Nucleus accumbens (tissue), 56 donors: Measurements from ENCODE around the gene RPL19.

Experiments
- DNase-seq, 56 donors: peaks; one replicate each; lab custom pipeline; 2025; lab: John Stamatoyannopoulos, UW

Gene RPL19

DNA sequence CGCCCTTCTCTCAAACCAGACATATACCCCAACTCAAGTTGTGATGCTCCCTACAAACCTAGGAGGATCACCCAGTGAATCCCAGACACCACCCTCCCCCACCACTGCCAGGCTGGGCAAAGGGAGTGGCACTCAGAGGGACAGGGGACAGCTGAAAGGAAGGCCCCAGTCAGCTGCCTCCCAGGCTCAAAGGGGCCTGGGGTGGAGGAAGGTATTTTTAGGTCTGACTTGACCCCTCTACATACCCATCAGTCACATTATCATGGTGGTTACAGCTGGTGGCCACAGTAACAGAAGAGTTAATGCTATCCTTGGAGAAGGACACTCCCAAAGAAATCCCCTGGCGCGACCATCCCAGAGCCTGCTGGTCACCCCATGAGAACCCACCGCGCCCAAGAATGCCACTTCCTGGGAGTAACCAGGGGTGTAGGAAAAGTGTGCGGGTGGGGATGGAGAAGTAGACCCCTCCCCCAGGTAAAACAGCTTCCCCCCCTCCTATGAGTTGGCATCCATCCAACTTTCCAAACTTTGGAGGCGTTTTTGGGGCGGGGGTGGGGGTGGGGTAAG, 3.8 kb upstream of the RPL19 start:
- no peak for DNase-seq

DNA sequence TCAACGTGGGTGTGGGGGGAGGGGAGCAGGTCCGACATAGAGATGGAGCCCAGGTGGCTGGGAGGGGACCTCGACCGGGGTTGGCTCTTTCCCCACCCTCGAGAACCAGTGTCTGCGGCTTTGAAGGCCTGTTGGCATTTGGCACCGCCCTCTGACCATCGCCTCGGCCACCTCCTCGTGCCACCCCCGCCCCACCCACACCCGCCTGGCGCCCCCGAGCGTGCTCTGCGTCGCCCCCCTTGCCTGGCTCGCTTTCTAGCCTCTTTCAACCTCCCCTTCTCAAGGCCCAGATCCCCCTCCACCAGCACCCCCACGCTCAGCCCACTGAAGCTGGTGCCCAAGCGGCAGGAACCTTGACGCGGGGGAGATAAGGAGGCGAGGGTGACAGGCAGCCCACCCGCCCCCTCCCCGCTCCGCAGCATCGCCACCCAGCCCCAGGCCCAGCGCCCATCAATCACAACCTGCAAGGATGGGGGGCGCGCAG, 3.2 kb upstream of the RPL19 start:
- DNase-seq, result peak in 7 of 56 donors; percentile 11 to 42 (median 27)

DNA sequence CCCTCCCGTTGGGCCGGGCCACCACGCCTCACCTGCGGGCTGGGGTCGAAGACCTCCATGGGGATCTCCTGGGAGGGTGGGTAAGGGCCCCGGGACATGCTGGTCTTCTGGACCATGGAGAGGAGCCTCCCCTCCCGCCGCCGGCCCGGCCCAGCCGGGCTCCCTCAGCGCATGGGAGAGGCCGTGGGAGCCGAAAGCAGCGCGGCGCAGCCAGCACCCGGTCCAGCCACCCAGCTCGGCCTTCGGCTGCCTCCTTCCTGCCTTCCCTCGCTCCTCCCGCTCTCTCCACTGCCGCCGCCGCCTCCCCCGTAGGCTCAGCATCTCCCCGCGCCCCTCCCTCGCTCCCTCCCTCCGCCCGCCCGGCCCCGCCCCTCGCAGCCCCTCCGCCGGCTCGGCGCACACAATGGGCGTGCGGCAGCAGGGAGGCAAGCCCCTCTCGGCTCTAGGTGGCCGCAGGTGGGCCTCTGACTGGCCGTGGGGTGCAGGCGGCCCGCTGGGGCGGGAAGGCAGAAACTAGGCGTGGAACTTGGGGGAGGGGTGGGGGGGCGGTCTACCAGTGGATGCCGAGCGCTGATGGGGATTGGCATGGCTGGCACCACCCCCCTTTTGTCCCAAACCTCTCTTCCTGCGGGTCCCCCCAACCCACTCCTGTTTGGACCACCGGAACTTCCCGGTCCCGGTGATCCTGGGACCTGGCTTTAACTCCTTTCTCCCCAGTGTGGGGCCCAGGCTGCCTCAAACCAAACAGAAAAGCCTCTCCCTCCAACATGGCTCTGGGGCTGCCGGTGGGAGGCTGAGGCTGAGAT, 2.5 kb upstream of the RPL19 start, which contains the start of gene CACNB1:
TSS of gene CACNB1 (minus strand) at position 290 of the 806 bp plus-strand sequence. CDS start at position 116, 174 bp downstream.
- peak in 52 of 56 donors; percentile 23 to 85 (median 55) for DNase-seq

DNA sequence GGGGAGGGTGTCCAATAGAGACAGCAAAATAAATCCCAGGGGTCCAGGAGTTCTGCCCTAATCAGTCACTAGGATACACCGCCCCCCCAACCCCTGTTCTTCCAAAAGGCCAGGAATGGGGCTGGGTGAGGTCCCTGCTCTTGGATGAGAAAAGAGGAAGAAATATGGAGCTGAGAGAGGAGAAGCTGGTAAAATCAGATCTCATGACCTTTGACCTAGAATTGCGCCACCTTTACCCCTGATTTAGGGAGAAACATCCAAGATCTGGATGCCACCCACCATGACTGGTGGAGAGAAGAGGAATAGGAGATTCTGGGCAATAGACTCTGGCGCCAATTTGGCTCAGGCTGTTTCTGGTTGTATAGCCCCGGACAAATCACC, 1.9 kb upstream of the RPL19 start:
- DNase-seq, result no peak

DNA sequence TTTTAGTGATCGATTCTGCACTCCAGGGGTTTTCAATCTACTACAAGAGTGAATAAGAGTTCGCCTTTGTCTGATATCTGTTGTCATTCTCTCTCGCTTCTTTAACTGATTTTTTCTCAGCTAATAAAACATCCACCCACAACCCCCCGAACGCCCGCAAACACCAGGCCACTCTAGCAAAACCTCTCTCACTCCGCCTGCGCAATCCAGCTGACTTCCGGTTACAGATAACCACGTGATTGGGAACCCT, 338 bp upstream of the RPL19 start:
- peak in 51 of 56 donors; percentile 27 to 95 (median 82) for DNase-seq

DNA sequence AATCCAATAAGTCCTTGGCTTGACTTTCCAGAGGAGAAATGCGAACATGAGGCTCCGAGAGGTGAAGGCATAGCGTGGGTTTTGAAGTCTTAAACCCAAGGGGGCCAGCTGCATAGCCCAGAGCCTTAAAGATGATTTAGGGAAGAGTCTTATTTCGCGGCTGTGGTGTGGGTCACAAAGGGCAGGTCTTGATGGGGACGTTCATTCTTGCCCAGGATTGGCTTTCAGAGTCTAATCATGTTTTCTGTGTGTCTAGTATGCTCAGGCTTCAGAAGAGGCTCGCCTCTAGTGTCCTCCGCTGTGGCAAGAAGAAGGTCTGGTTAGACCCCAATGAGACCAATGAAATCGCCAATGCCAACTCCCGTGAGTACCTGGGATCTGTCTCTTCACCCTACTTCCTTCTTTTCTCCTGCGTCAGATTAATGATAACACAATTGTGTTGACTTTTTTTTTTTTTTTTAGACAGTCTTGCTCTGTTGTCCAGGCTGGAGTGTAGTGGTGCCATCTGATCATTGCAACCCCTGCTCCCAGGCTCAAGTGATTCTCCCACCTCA, 951 bp downstream of the RPL19 start:
- DNase-seq, result no peak

DNA sequence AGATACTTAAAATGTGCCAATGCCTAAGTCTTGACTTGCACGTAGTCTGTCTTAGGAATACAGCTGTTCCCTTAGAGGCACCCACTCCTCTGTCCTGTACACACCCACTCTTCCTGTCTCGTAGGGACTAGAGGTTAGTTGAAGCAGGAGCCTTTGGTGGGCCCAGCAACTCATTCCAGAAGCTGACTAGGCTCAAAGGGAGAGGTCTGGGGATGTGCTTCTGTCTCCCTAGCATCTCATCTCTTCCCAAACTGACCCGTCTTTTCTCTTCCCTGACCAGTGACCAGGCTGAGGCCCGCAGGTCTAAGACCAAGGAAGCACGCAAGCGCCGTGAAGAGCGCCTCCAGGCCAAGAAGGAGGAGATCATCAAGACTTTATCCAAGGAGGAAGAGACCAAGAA, 4.2 kb downstream of the RPL19 start:
- DNase-seq, result no peak

DNA sequence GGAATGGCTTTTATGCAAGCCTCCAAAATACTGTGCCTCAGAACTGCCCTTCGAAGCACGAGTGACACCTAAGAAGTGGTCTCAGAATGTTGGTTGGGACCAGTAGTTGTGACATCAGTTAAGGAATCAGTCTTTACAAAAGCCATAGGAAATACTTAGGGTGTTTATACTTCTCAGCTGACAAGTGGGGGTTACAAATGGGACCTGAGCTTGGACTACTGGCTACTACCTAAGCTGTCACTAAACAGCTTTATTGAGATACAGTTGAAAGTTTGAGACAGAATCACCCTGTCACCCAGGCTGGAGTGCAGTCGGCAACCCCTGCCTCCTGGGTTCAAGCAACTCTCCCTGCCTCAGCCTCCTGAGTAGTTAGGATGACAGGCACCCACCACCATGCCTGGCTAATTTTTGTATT, 5.0 kb downstream of the RPL19 start:
- DNase-seq, result no peak

DNA sequence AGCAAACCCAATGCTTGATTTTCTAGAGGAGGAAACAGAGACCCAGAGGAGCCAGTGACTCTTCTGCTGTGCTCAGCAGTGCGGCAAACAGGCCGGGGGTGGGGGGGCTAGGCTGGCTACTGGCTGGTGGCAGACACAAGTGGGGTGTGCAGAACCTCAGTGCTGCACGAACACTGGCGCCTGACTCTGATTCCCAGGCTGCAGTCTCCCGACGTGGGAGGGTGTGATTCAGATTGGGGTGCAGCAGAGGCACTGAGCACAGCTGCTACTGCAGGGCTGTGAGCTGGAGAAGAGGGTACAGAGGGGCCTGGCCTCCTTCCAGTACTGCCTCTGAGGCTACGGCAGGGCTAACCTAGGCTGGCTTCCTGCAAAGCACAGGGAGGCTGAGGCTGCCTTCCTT, 8.1 kb downstream of the RPL19 start:
- DNase-seq, result peak in 38 of 56 donors; percentile 24 to 85 (median 48)

DNA sequence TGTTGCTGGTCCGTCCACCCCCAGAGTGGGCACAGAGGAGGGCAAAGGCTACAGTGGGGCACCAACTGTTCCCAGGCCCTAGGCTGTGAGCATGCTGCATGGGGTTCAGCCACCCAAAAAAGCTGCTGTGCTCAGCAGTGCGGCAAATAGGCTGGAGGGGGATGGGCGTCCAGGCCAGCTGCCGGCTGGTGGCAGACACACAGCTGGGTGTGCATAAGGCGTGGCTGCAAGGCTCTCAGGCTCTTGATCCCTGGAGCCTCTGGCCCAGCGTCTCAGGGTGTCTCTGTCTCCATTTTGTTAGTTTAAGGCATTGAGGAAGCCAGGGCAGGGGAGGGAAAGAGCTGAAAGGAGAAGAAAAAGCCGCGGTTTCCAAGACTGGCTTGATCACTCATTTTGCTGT, 8.8 kb downstream of the RPL19 start:
- no peak for DNase-seq

DNA sequence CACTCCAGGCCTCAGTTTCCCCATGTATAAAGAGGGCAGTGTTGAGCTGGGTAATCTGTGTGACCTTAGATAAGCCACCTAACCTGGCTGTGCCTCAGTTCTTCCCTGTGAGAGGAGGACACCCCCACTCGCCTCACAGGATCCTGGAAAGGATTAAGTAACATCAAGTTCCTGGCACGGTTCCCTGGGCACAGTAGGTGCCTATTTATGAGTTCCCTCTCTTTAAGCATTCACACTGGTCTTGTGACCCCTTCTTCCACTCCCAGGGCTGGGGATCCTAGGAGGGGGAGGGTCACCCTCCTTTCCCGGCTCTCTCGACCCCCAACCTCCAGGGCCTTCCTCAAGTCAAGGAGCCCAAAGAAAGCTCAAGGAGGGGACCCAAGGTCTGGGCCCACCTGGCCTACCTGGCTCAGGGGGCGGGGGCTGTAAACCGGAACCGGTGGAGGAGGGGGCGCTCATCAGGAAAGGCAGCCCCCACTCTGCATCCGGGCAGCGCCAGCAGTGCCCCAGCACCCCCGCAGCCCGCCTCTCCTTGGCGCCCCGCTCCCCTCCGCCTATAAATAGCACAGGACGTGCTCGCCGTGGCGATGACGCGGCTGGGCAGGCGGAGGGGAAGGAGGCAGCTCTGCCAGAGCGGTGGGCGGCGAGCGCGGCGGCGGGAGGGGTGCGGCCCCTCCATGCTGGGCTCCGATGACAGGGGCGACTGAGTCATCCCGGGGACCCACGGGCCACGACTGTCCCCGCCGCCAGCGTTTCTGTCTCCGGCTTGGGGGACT, 9.4 kb downstream of the RPL19 start:
- DNase-seq, result peak in 37 of 56 donors; percentile 8 to 84 (median 42)

DNA sequence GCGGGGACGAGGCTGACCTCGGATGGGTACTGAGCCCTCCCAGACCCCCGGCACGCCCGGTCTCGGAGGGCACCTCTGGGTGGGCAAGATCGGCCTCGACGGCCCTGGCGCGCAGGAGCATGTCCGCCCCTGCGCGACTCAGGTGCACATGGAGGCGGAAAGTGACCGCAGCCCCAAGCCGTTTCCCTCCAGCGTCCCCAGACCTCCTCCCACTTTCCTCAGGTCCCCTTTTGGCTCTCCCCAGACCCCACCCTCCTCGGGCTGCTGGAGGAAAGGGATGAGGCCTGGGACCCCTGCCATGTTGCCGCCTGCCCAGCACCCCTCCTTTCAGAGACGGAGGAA, 10.0 kb downstream of the RPL19 start:
- DNase-seq, result no peak

DNA sequence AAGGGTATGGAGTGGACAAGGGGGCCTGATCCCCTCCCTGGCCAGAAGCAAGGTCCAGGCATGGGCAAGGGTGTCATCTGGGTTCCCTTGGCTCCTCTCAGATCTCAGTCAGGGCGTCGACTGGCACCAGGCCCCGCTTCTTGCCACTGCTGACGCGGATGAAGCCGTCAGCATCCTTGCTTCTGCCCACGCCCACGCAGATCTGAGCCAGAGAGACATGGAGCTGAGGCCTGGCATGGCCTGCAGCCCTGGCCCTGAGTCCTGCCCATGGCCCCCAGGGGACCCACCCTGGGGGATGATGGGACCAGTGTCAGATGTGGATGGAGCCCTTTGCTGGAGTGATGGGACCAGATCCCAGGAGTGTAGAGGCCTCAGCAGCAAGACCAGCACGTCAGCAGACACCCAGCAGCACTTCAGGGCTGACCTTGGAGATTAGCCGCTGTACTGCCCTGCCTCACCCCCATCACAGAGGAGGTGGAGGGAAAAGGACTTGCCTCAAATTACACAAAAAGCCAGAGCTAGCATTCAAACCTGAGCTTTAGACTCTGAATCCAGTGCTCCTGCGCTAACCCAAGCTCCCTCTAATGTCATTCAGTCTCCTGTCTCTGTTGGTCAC, 12.2 kb downstream of the RPL19 start:
- DNase-seq, result no peak

DNA sequence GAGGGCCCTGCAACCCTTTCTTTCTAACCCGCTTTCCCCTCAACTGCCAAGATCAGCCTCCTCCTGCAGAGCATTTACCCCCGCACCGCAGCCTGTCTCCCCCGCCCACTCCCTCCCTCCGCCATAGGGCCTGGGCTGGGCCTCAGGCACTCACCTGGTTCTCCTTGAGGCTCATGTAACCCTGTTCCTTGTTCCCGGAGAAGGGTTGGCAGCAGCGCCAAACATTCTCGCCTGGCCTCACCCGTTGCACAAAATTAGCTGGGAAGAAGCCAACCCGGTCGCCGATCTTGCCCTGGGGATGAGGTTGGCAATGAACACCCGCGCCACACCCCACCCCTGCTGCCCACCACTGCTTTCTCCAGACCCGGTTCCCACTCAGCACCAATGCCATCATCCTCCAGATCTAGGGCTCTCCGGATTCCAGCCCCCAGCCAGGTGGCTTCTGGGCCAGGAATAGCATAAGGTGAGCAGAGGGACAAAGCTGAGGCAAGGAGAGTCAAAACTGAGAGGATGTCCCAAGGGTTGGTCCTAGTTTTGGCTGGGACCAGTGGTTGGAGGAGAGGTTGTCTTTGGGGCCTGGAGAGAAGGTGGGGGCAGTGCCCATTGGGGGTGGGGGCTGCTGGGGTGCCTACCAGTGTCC, 12.9 kb downstream of the RPL19 start:
- DNase-seq, result peak in 3 of 56 donors; percentile 6 to 14 (median 11)

DNA sequence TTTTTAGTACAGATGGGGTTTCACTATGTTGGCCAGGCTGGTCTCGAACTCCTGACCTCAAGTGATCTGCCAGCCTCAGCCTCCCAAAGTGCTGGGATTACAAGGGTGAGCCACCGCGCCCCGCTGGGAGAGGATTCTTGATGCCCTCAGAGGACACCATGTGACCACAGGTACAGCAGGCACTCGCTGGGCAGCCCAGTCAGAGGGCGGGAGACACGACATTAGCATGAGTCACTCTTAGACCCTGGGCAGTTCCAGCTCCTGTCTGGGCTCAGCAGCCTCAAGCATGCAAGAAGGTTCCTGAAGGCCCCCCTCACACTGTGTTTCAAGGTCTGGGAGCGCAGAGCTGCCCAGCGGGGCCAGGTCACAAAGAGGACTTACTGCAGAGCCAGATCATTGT, 13.8 kb downstream of the RPL19 start:
- DNase-seq, result no peak

DNA sequence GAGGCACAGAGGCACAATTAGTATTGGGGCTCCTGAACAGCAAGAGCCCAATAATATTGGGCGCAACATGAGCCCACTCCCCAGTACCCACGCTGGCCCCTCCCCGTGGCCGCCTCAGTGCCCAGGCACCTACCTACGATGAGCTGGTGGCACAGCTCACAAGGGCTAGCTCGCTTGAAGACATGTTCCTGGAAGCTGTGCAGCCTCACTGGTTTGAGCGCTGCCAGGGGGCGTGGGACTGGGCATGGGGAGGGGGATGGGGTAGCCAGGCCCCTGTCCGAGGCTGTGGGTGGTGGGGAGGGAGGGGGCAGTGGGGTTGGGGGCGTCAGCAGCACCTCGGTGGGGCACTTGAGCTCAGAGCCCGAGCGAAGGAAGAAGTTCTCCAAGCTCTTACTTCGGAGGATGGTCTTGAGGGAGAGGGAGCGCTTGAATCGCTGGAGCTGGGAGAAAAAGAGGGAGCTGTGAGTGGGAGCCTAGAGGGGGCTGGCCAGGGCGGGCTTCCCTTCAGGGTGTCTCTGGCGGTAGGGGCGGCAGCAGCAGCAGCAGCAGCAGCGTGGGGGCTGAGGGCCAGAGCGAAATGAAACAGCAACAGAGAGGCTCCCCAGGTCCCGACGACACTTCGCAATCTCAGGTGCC, 17.8 kb downstream of the RPL19 start:
- DNase-seq, result no peak

DNA sequence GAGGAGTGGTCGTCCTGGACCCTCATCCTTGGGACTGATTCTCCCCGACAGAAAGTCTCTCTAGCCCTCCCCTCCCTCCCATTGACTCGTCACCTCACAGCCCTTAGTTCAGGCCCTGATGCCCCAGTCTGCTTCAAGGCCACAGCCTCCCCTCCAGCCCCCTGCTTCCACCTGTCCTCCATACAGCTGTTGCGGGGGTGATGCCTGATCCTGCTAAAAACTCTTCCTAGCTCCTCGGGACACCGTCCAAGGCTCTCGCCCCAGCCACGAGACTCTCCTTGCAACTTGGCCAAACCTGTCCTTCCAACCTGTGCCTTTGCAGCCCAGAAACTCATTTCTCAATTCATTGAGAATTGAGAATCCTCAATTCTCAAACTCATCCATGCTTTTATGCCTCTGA, 18.8 kb downstream of the RPL19 start:
- DNase-seq, result no peak

DNA sequence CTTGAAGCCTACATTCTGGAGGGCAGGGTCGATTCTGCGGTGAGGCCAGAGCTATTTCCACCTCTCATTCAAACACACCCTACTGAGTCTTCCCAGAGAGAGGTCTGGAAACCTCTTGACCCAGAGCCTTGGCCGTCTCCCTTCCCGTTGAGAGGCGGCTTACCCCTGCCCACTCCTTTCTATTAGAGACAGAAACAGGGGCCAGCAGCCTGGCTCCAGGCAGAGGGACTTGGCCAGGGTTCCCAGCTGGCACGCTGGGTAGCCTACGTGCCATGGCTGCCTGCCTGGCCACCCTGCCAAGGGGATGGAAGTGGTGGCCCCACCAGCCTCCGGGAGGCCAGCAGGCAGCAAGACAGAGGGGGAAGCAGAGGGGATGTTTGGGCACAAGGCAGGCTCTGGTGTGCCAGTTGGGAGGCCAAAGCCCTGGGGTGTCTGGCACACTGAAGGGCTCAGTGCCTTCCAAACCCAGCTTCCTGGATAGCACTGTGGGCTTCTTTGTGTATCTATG, 19.6 kb downstream of the RPL19 start:
- DNase-seq, result peak in 43 of 56 donors; percentile 18 to 81 (median 44)

DNA sequence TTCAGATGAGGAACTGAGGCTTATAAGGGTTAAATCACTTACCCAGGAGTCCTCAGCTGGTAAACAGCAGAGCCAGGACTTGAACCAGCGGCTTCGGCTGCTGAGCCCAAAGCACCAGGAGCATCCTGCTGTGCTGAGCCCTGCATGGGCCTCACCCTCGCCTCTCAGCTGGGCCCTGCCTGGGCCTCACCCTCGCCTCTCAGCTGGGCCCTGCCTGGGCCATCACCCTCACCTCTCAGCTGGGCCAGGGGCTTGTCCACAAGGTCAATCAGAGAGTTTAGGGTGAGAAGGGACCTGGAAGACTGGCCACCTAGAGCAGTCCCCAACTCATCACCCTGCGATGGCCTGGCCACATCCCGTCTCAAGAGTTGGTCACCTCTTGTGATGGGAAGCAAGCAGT, 21.5 kb downstream of the RPL19 start:
- no peak for DNase-seq

DNA sequence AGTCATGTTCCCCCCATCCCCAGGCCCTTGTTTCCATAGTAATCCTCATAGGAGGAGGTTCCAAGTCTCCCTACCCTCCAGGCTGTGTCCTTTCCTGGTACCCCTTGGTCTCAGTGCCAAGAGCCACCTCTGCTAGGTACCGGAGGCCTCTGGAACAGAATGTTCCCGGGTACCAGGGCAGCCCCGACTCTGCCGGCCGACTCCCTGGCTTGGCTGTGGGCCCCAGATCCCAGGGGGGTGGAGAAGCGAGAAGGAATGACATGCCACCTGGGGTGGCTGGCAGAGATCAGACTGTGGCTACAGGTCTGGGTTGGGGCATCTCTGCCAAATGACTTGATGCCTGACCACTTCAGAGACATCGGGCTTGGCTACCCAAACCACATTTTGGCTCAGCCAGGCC, 22.1 kb downstream of the RPL19 start:
- DNase-seq, result no peak
